Gastrocnemius medialis (tissue), 4 donors: ENCODE data around the gene COL6A2.

ENCODE experiments used
- CTCF ChIP-seq, 5 experiments: fragments of 450-650 bp in 3 of 5; fragments of 200-600 bp in 2 of 5; sonication (generic) in 2 of 5; IDR thresholded peaks in 4 of 5; conservative IDR thresholded peaks in 1 of 5; 1 replicate in 4 of 5; 2 replicates in 1 of 5; pipeline ENCODE4 v1.5.1; 2016 to 2019; ENCODE audit warnings: antibody characterized with exemption in 5 of 5, mild to moderate bottlenecking in 3 of 5, moderate library complexity in 3 of 5
- POLR2A ChIP-seq, 2 donors: fragments of 450-650 bp; IDR thresholded peaks; one replicate each; pipeline ENCODE4 v1.6.1; 2017; ENCODE audit warnings: antibody characterized with exemption in 2 of 2, mild to moderate bottlenecking in 2 of 2, moderate library complexity in 2 of 2

GRCh38 chr21:46097336-46098293 is at the start of gene COL6A2:
- TF ChIP-seq CTCF (IDR thresholded peaks at IDR 0.05 in 4 of 5, conservative IDR thresholded peaks at IDR 0.05 in 1 of 5) (peak in 1 of 5 experiments; percentile 29), POLR2A (IDR thresholded peaks at IDR 0.05) (peak; percentile 48 to 65)
